NT2/D1 (cell line): ENCODE results near the gene PLOD2.

ENCODE experiments used
- YY1 ChIP-seq: IDR thresholded peaks from 2 replicates; pipeline ENCODE4 v1.6.1; 2011; ENCODE audit not compliant: insufficient read length, insufficient read depth
- ZNF274 ChIP-seq: IDR thresholded peaks from 2 replicates; pipeline ENCODE4 v1.6.1; 2011; ENCODE audit warnings: mild to moderate bottlenecking, low read depth, low read length

DNA sequence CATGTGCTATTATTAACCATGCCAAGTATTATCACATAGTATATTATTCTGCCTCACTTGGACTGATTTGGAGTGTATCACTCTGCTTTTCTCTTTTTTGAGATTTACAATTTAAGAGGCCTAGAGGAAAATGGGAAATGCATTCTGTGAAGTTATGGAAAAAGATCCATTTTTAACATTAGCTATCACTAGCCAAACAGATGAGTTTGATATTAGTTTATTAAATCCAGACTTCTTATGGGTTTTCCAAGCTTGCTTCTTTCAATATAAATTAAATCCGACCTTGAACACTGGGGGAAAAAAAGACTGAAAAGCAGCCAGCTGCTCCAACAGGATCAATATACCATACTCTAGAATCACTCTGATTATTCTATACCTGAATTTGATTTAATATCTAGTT is 30.1 kb upstream of the PLOD2 start:
- TF ChIP-seq ZNF274 (no peak), YY1 (no peak)
